ENCODE data around the gene NT5DC1.

NT5DC1 gene

GRCh38 chr6:116221911-116222310, 121.3 kb downstream of the NT5DC1 start:
- Histone ChIP-seq H3K27me3 (ENCODE audit: control insufficient read depth, insufficient read depth, low read length) (no peaks in the 10 kb centered on the region), H3K4me3 (ENCODE audit: low read depth, low read length) (no peak overlapping the region), H3K9me3 (ENCODE audit: control insufficient read depth, low read length) (no peaks in the 10 kb centered on the region), H3K4me1 (peaks cover 6% of the 10 kb centered on the region), H3K79me2 (no peaks in the 10 kb centered on the region), H3K36me3 (ENCODE audit: control insufficient read depth, insufficient read depth, low read length) (no peaks in the 10 kb centered on the region), H3K27ac (no peak overlapping the region), H3K9ac (no peak overlapping the region), H3K4me2 (ENCODE audit: low read length) (no peak overlapping the region), H2AFZ (no peak overlapping the region)
- TF ChIP-seq, protein P1, sequence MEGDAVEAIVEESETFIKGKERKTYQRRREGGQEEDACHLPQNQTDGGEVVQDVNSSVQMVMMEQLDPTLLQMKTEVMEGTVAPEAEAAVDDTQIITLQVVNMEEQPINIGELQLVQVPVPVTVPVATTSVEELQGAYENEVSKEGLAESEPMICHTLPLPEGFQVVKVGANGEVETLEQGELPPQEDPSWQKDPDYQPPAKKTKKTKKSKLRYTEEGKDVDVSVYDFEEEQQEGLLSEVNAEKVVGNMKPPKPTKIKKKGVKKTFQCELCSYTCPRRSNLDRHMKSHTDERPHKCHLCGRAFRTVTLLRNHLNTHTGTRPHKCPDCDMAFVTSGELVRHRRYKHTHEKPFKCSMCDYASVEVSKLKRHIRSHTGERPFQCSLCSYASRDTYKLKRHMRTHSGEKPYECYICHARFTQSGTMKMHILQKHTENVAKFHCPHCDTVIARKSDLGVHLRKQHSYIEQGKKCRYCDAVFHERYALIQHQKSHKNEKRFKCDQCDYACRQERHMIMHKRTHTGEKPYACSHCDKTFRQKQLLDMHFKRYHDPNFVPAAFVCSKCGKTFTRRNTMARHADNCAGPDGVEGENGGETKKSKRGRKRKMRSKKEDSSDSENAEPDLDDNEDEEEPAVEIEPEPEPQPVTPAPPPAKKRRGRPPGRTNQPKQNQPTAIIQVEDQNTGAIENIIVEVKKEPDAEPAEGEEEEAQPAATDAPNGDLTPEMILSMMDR (IDR thresholded peaks at IDR 0.05): no peak

DNA sequence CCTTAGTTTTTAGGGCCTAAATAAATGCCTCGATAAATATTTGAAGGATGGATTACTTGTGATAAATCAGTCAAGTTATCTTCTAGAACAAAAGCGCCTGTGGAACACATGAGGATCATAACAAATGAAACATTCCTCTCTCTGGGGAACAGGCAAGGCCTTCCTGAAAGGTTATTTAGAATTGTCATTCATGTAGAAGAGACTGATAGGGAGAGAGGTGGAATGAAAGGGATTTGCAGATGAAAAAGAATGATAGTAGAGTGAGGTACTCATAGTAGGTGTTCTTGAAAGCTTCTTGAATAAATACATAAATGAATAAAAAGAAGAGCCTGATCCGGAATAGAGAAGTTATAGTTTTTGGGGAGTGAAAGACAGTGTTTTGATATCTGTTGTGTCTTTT, 122.7 kb downstream of the NT5DC1 start:
- no peak overlapping the region for H3K4me2 ChIP-seq (ENCODE audit: low read length)
- no peak overlapping the region for H3K4me3 ChIP-seq (ENCODE audit: low read depth, low read length)
- H3K4me1 ChIP-seq: peaks cover 6% of the 10 kb centered on the region
- no peak overlapping the region for H3K9ac ChIP-seq
- no peaks in the 10 kb centered on the region for H3K9me3 ChIP-seq (ENCODE audit: control insufficient read depth, low read length)
- TF ChIP-seq, protein P1 (IDR thresholded peaks at IDR 0.05): no peak
- no peaks in the 10 kb centered on the region for H3K27me3 ChIP-seq (ENCODE audit: control insufficient read depth, insufficient read depth, low read length)
- H2AFZ ChIP-seq: no peak overlapping the region
- H3K36me3 ChIP-seq (ENCODE audit: control insufficient read depth, insufficient read depth, low read length): no peaks in the 10 kb centered on the region
- no peaks in the 10 kb centered on the region for H3K79me2 ChIP-seq
- no peak overlapping the region for H3K27ac ChIP-seq

GRCh38 chr6:116229287-116229913, 128.7 kb downstream of the NT5DC1 start:
- H3K79me2 ChIP-seq: no peaks in the 10 kb centered on the region
- no peak overlapping the region for H3K27ac ChIP-seq
- no peak overlapping the region for H3K4me3 ChIP-seq (ENCODE audit: low read depth, low read length)
- no peak overlapping the region for H3K9ac ChIP-seq
- H2AFZ ChIP-seq: no peak overlapping the region
- no peaks in the 10 kb centered on the region for H3K4me1 ChIP-seq
- H3K4me2 ChIP-seq (ENCODE audit: low read length): no peak overlapping the region
- no peaks in the 10 kb centered on the region for H3K27me3 ChIP-seq (ENCODE audit: control insufficient read depth, insufficient read depth, low read length)
- H3K36me3 ChIP-seq (ENCODE audit: control insufficient read depth, insufficient read depth, low read length): no peaks in the 10 kb centered on the region
- no peaks in the 10 kb centered on the region for H3K9me3 ChIP-seq (ENCODE audit: control insufficient read depth, low read length)
- TF ChIP-seq, protein P1 (IDR thresholded peaks at IDR 0.05): no peak

DNA sequence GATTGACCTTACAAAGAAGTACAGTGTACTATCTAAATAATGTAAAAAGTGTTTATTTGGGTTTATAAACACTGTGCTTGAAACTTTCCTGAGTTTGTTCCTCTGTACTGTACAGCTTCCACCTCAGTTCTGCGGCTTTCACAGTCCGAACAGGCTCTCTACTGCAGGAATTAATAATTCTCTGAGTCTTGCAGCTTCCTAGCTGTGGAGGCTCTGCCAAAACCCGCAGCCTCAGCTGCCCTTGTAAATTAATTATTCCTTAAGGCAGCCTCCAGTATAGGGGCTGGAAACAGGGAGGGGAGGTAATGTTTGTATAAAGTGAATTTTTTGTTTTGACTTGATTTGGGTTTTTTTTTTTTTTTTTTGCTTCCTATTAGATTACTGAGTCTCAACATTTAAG, 134.0 kb downstream of the NT5DC1 start:
- Histone ChIP-seq H3K27me3 (ENCODE audit: control insufficient read depth, insufficient read depth, low read length) (no peaks in the 10 kb centered on the region), H3K27ac (no peak overlapping the region), H3K9ac (no peak overlapping the region), H3K9me3 (ENCODE audit: control insufficient read depth, low read length) (no peaks in the 10 kb centered on the region), H3K36me3 (ENCODE audit: control insufficient read depth, insufficient read depth, low read length) (no peaks in the 10 kb centered on the region), H3K4me3 (ENCODE audit: low read depth, low read length) (no peak overlapping the region), H3K4me1 (no peaks in the 10 kb centered on the region), H3K4me2 (ENCODE audit: low read length) (no peak overlapping the region), H3K79me2 (no peaks in the 10 kb centered on the region), H2AFZ (no peak overlapping the region)
- TF ChIP-seq, protein P1 (IDR thresholded peaks at IDR 0.05): no peak

GRCh38 chr6:116238083-116238482, 137.4 kb downstream of the NT5DC1 start:
- H3K27me3 ChIP-seq (ENCODE audit: control insufficient read depth, insufficient read depth, low read length): no peaks in the 10 kb centered on the region
- TF ChIP-seq, protein P1 (IDR thresholded peaks at IDR 0.05): no peak
- H3K4me3 ChIP-seq (ENCODE audit: low read depth, low read length): no peak overlapping the region
- H3K27ac ChIP-seq: no peak overlapping the region
- no peaks in the 10 kb centered on the region for H3K9me3 ChIP-seq (ENCODE audit: control insufficient read depth, low read length)
- H3K4me2 ChIP-seq (ENCODE audit: low read length): no peak overlapping the region
- H2AFZ ChIP-seq: no peak overlapping the region
- no peaks in the 10 kb centered on the region for H3K79me2 ChIP-seq
- H3K4me1 ChIP-seq: no peaks in the 10 kb centered on the region
- no peaks in the 10 kb centered on the region for H3K36me3 ChIP-seq (ENCODE audit: control insufficient read depth, insufficient read depth, low read length)
- H3K9ac ChIP-seq: no peak overlapping the region

Measured in parathyroid adenoma (tissue), 2 donors.